GM12878 (cell line): ENCODE data around the gene CCDC187.

Experiments used
- CEBPB ChIP-seq, 2 experiments: fragments of 150-350 bp in 1 of 2; IDR thresholded peaks; 2 replicates each; pipeline ENCODE4 v1.6.1; 2012 to 2014; ENCODE audit warnings: low read depth in 2 of 2, low read length in 2 of 2, borderline replicate concordance in 1 of 2, inconsistent platforms in 1 of 2
- CTCF ChIP-seq, 3 experiments: IDR thresholded peaks in 2 of 3; conservative IDR thresholded peaks in 1 of 3; 2 replicates each; pipeline ENCODE4 v1.5.1; 2011; ENCODE audit warnings: low read depth in 3 of 3, low read length in 3 of 3, mild to moderate bottlenecking in 3 of 3, control low read depth in 2 of 3, moderate library complexity in 2 of 3, inconsistent platforms in 1 of 3, mixed read lengths in 1 of 3; ENCODE audit not compliant: control insufficient read depth in 2 of 3, insufficient read depth in 1 of 3; ENCODE audit errors: extremely low read depth in 1 of 3
- DPF2 ChIP-seq: fragments of 450-650 bp; IDR thresholded peaks from 2 replicates; pipeline ENCODE4 v1.6.1; 2017; ENCODE audit warnings: mild to moderate bottlenecking
- EZH2 ChIP-seq: IDR thresholded peaks from 2 replicates; pipeline ENCODE4 v1.6.1; 2012; ENCODE audit warnings: low read depth, mild to moderate bottlenecking, control low read depth, inconsistent platforms, low read length, borderline replicate concordance; ENCODE audit not compliant: control insufficient read depth
- KDM1A ChIP-seq: fragments of 200-600 bp; sonication (generic); IDR thresholded peaks from 2 replicates; pipeline ENCODE4 v1.6.1; 2016; ENCODE audit warnings: borderline replicate concordance
- NFIC ChIP-seq: IDR thresholded peaks from 2 replicates; pipeline ENCODE4 v1.6.1; 2012; ENCODE audit warnings: low read depth, mild to moderate bottlenecking, inconsistent platforms, low read length, moderate library complexity
- NR2C1 ChIP-seq: fragments of 450-650 bp; IDR thresholded peaks from 2 replicates; pipeline ENCODE4 v1.6.1; 2017; ENCODE audit warnings: antibody characterized with exemption, mild to moderate bottlenecking, moderate library complexity
- POLR2A ChIP-seq: IDR thresholded peaks from 2 replicates; pipeline ENCODE4 v1.6.1; 2011; ENCODE audit warnings: low read depth, mild to moderate bottlenecking, low read length
- RCOR1 ChIP-seq: conservative IDR thresholded peaks from 2 replicates; pipeline ENCODE4 v1.6.1; 2012; ENCODE audit warnings: low read depth, low read length, improper control_type of control experiment
- SKIL ChIP-seq: fragments of 450-650 bp; IDR thresholded peaks from 2 replicates; pipeline ENCODE4 v1.6.1; 2017; ENCODE audit warnings: mild to moderate bottlenecking, low read depth, inconsistent platforms; ENCODE audit not compliant: poor library complexity, severe bottlenecking
- SMARCA5 ChIP-seq: fragments of 450-650 bp; IDR thresholded peaks from 2 replicates; pipeline ENCODE4 v1.6.1; 2017; ENCODE audit warnings: mild to moderate bottlenecking
- TBL1XR1 ChIP-seq: IDR thresholded peaks from 2 replicates; pipeline ENCODE4 v1.6.1; 2012; ENCODE audit warnings: low read depth, low read length, improper control_type of control experiment
- USF2 ChIP-seq: IDR thresholded peaks from 2 replicates; pipeline ENCODE4 v1.6.1; 2011; ENCODE audit warnings: low read depth, low read length, improper control_type of control experiment, borderline replicate concordance
- ZNF217 ChIP-seq: fragments of 450-650 bp; IDR thresholded peaks from 2 replicates; pipeline ENCODE4 v1.6.1; 2017; ENCODE audit warnings: antibody characterized with exemption, mild to moderate bottlenecking

GRCh38 chr9:136222166-136222905, 81.6 kb downstream of the CCDC187 start:
- TF ChIP-seq KDM1A (no peak), DPF2 (no peak), CTCF (IDR thresholded peaks at IDR 0.05 in 2 of 3, conservative IDR thresholded peaks at IDR 0.05 in 1 of 3; ENCODE audit: control insufficient read depth in 2 of 3, extremely low read depth in 1 of 3, insufficient read depth in 1 of 3, low read depth in 3 of 3, low read length in 3 of 3) (no peak), RCOR1 (no peak), EZH2 (no peak), CEBPB (IDR thresholded peaks at IDR 0.05; ENCODE audit: borderline replicate concordance in 1 of 2, low read depth in 2 of 2, low read length in 2 of 2) (no peak), NR2C1 (no peak), SMARCA5 (no peak), NFIC (no peak), ZNF217 (no peak), USF2 (no peak), TBL1XR1 (no peak), POLR2A (no peak), SKIL (no peak)
